HG03196 (cell line): Measurements from ENCODE around the gene SLC38A2.
A peak's percentile ranks its signal among the peaks of the same experiment; 100 is the strongest.
"Not testable (repeated sequence)": the region's sequence is repeated elsewhere in the genome, so short reads cannot be mapped to it uniquely, and the experiment has no call there.

Source experiments
- ATAC-seq: cut with Tn5 transposase; IDR thresholded peaks from one replicate; pipeline ENCODE4 v1.9.1; 2021; ENCODE audit not compliant: unreplicated experiment

SLC38A2 gene

GRCh38 chr12:46372544-46373300 is at the start of gene SLC38A2:
Gene SLC38A2 (minus strand): TSS chr12:46372773. CDS start chr12:46371293, 1,480 bp downstream.
- ATAC-seq: peak; percentile 82

DNA sequence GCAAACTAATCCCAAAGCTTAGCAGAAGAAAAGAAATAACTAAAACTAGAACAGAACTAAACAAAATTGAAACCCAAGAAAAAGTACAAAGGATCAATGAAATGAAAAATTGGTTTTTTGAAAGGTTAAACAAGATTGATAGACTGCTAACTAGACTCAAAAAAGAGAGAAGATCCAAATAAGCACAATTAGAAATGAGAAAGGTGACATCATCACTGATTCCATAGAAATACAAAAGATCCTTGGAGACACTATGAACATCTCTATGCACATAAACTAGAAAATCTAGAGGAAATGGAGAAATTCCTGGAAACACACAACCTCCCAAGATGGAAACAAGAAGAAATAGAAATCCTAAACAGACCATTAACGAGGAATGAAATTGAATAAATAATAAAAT is 47.1 kb upstream of the SLC38A2 start:
- no peak for ATAC-seq

DNA sequence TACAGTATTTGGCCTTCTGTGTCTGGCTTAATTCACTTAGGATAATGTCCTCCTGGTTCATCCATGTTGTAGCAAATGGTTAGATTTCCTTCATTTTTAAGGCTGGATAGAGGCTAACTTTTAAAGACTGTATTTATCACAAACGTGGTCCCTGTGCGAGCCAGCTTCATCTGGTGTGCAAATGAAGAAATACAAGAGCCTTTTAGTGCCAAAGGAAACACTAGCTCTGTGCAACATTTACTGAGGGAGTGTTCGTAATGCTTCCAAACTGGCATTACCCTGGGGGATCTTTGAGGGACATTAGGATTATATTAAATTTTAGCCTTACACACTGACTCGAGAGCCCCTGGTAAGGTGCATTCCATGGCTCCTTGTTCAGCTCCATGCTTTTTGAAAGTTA is 43.0 kb upstream of the SLC38A2 start:
- no peak for ATAC-seq

DNA sequence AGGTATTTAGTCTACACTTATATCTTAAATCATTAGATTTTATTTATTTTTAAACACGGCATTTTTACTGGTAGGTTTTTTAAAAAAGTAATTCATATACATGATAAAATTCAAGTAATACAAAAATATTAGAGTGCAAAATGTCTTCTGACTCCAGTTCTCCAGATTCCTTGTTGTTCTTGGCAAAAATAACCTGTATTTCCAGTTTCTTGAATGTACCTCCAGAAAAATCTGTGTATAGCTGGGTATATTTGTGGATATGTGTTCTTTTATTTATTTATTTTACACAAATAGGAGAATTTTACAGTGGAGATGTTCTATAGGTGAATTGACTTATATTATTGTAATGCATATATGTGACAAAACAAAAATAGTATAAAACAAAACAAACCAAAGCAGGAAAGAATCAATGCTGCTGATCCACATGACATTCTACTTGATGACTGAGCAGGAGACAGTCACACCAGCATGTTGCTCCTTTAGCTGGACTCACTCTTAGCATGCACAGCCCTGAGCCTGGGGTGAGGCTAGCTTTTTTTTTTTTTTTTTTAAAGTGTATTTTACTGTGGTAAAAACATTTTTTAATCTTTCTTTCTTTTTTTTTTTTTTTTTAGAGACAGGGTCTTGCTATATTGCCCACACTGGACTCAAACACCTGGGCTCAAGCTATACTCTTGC is 42.2 kb upstream of the SLC38A2 start:
- no peak for ATAC-seq

- ATAC-seq: no peak
These were observed 40.8 kb upstream of the SLC38A2 start for GRCh38 chr12:46413368-46413767.

GRCh38 chr12:46412857-46413256 is 40.3 kb upstream of the SLC38A2 start:
- ATAC-seq: no peak

- no peak for ATAC-seq
These were observed 37.9 kb upstream of the SLC38A2 start for GRCh38 chr12:46410495-46410894.

- no peak for ATAC-seq
These were observed 37.4 kb upstream of the SLC38A2 start for GRCh38 chr12:46409974-46410373.

DNA sequence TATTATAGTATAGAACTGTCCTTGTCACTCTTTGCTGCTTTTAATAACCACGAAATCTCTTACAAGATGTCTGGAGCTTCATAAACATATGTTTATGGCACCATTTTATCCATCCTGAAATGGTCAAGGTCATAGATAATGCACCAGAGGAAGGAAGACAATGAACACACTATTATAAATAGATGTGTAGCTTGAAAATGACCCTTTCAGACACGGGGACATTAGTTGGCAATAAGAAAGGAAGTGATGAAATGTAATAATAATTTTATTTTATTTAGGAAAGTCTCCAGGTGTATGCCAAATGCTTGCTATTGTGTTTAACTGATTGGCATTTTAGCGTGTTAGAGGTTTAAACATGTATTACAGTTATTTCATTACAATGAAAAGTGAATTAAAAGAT is 36.8 kb upstream of the SLC38A2 start:
- no peak for ATAC-seq

- ATAC-seq: no peak
These were observed 35.9 kb upstream of the SLC38A2 start for GRCh38 chr12:46408441-46408840.

DNA sequence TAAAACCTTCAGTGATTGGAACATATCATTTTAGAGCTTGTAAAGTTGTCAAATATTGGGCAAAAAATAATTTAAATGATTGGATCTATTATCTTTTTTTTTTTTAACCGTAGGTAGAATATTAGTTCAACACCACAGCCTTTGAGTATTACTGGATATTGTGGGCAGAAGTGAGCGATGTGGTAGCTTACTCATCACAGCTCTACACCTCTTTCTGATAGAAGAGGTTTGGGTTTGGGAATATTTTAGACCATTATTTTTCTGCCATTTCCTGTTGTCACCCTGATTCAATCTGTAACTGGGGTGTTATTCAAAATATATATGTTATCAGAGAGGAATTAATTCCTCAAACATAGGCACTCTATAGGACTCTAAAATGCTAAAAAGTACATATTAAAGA is 34.8 kb upstream of the SLC38A2 start:
- ATAC-seq: no peak

GRCh38 chr12:46406352-46407027 is 33.9 kb upstream of the SLC38A2 start:
- ATAC-seq: no peak

- ATAC-seq: no peak
These were observed 32.2 kb upstream of the SLC38A2 start for GRCh38 chr12:46404733-46405132.

GRCh38 chr12:46404225-46404631 is 31.7 kb upstream of the SLC38A2 start:
- ATAC-seq: no peak

- no peak for ATAC-seq
These were observed 31.1 kb upstream of the SLC38A2 start for GRCh38 chr12:46403719-46404070.

DNA sequence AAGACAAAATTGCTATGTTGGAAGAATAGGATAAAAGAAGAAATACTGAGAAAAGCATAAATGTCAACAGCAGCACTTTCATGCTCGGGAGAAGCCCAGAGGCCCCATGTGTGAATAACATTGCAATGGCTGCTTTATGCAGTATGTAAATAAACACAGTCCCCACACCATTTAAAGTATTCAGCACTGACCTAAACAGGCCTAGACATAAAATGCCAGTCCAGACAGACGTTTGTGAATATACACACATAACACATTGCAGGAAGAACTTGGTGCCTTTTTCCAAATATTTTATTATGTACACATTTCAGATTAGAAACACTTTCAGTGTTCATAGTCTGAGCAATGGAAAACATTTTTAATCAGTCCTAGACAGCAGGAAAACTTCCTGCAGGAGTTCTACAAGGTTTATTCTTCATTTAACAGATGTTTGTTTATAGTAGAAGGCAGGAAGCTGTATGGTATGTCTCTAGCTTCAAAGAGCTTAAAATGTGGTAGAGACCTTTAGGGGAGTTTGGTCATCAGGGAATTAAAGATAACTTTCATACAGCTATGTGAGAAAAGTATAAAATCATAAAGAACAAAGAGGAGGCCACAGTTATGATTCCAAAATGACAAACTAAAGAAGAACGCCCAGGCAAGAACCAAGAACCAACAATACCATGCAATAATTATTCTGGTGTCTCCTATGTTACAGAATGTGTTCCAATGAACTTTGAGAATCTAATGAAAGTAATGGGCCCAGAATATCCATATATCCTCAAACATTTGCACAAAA is 30.6 kb upstream of the SLC38A2 start:
- ATAC-seq: no peak

- ATAC-seq: no peak
These were observed 29.9 kb upstream of the SLC38A2 start for GRCh38 chr12:46402451-46402850.

DNA sequence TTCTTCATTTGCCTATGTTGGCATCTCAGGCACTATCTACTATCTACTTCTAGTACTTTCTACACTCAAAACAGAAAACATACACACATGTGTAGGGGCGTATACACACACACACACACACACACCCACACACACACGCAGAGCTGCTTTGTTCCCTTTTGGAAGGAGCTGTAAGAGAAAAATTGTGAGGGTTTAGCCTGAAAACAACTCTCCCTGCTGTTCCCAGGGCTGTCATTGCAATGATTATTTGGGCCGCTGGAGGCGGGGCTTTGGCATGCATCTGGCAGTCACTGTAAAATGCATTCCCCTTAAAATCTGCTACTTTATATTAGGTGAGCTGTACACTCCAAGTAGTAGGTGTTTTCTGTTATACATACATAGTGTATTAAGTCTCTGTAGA is 29.1 kb upstream of the SLC38A2 start:
- ATAC-seq: no peak

- no peak for ATAC-seq
These were observed 27.8 kb upstream of the SLC38A2 start for GRCh38 chr12:46400406-46400805.

GRCh38 chr12:46399461-46400248 is 27.1 kb upstream of the SLC38A2 start:
- not testable (repeated sequence) for ATAC-seq

DNA sequence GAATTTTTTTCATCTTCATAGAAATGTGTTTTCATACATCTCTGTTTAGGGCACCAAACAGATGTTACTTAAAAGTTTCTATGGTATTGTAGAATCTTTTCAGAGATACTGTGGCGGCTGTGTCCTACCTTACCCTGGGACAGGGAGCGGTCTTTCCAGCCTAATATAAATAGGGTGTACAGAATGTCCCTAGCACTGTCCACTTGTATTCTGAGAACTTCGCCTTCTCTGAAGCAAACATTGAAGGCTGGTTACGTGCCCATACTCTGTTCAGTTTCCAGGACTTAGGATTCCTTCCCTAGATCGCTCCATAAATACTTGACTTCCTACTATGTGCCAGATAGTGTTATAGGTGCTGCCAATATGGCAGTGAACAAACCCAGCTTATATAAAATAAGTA is 24.3 kb upstream of the SLC38A2 start:
- no peak for ATAC-seq
